Aorta (tissue), 5 donors: ENCODE data around the gene CD300LF. TPM values are rescaled to one million over a fixed set of nuclear protein-coding genes. Genes with fewer than 3 reads are reported as not detected.

Source experiments
- ATAC-seq: fragments of 200-7000 bp; cut with Tn5 transposase; one replicate; pipeline ENCODE4 v1.9.1; 2022; ENCODE audit warnings: moderate library complexity; ENCODE audit not compliant: low FRiP score
- DNase-seq, 2 donors: peaks; one replicate each; pipeline ENCODE4 v3.0.0-alpha.2; 2020
- H3K27ac ChIP-seq, 2 donors: one replicate each; pipeline ENCODE4 v1.5.1; 2013; ENCODE audit warnings: low read length in 2 of 2, mild to moderate bottlenecking in 2 of 2, moderate library complexity in 2 of 2, control low read depth in 1 of 2, inconsistent platforms in 1 of 2, low read depth in 1 of 2
- H3K27me3 ChIP-seq, 2 donors: one replicate each; pipeline ENCODE4 v1.6.1; 2013; ENCODE audit warnings: control low read depth in 1 of 2, low read length in 1 of 2, mild to moderate bottlenecking in 1 of 2, moderate library complexity in 1 of 2; ENCODE audit not compliant: insufficient read depth in 2 of 2, control insufficient read depth in 1 of 2
- H3K36me3 ChIP-seq, 2 donors: one replicate each; pipeline ENCODE4 v1.6.1; 2013; ENCODE audit warnings: control low read depth in 1 of 2, low read length in 1 of 2, mild to moderate bottlenecking in 1 of 2; ENCODE audit not compliant: insufficient read depth in 2 of 2, control insufficient read depth in 1 of 2
- H3K4me1 ChIP-seq, 2 donors: one replicate each; pipeline ENCODE4 v1.6.1; 2013; ENCODE audit warnings: low read length in 2 of 2, control low read depth in 1 of 2, mild to moderate bottlenecking in 1 of 2, moderate library complexity in 1 of 2; ENCODE audit not compliant: insufficient read depth in 2 of 2, control insufficient read depth in 1 of 2
- H3K4me3 ChIP-seq, 2 donors: one replicate each; pipeline ENCODE4 v1.5.1; 2013; ENCODE audit warnings: low read length in 2 of 2, control low read depth in 1 of 2, mild to moderate bottlenecking in 1 of 2
- H3K9me3 ChIP-seq: one replicate; pipeline ENCODE4 v1.6.1; 2013; ENCODE audit warnings: mild to moderate bottlenecking, low read length; ENCODE audit not compliant: control insufficient read depth
- WGBS, 2 donors: extraction: QIAGEN DNeasy Blood & Tissue Kit; methylation state at CpG; one replicate each; pipeline ENCODE4 v1.1.7; 2013; 5-methylcytosine and 5-hydroxymethylcytosine counted together
- intact Hi-C, 2 donors: fragments of 100-400 bp; cut with DNase I; formaldehyde crosslinking; loops; one replicate each; pipeline versions ENCODE4 v1.14.2 to v1.15.0; 2022
- polyA plus RNA-seq, 2 donors: library from polyadenylated mRNA; stranded (reverse); fragments of 200-250 nt; gene quantifications; one replicate each; pipeline ENCODE4 v1.2.3, GENCODE V29; 2013
- total RNA-seq, 2 donors: library from RNA; stranded (reverse); fragmentation: NEBNext Ultra II Directional; extraction: Animal tissue kit (Norgen Biotek cat#: 25700); gene quantifications; one replicate each; pipeline ENCODE4 v1.2.1, GENCODE V29; 2021
- donor health status: healthy with polysubstance abuse.
- donor health status: Bipolar disorder and iron deficiency.
- donor health status: DM: no; HTN: no; CAD: no.
- donor health status: DM: no; HTN: no; CAD: no.
- donor health status: DM: yes; HTN: yes; CAD: no.

The CD300LF gene
- total and polyA plus RNA-seq, 4 donors, result 0.61 to 2.2 (median 1.6) TPM

DNA sequence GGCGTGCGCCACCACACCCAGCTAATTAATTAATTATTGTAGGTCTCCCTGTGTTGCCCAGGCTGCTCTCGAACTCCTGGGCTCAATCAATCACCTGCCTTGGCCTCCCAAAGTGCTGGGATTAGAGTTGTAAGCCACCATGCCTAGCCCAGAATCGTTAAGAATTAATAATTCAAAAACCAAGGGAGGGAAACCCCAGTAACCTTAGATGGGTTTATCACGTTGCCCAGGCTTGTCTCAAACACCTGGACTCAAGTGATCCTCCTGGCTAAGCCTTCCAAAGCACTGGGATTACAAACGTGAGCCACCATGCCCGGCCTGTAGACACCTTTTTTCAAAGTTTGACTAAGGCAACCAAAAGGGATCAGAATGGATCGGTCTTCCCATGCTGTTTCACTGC lies 21.6 kb downstream of the CD300LF start:
- ATAC-seq, result no peak
- WGBS, 2 donors, result 77 to 79% methylated on average over 8 of the region's 8 CpGs

DNA sequence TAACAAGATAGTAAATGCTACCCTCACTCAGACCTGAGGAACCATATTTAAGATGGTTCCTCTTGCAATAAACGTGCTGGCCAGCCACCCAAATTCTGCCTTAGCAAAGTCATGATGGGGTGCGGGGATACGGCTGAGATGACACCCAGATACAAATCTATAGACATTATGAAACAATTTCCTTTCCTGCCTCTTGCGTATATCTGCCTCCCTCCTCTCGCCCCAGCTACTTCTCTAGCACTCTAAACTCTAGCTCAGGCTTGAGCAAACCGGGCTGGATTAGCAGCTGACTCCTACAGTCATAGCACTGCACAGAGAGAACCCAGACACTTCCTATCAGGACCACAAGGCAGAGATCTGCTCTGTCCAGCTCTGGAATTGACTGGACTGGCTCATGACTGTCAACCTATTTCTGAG lies 22.3 kb downstream of the CD300LF start:
- Histone ChIP-seq H3K27me3 (no peaks in the 10 kb centered on the region), H3K9me3 (no peaks in the 10 kb centered on the region), H3K4me3 (no peak overlapping the region), H3K27ac (no peak overlapping the region), H3K4me1 (no peaks in the 10 kb centered on the region), H3K36me3 (no peaks in the 10 kb centered on the region)
- intact Hi-C loops, result no loop called here
- ATAC-seq, result no peak
- 72 to 79% methylated on average over 6 of the region's 6 CpGs for WGBS, 2 donors
- peak in 1 of 2 donors; percentile 79 for DNase-seq

More for the DNA sequence above, 21.6 kb downstream of the CD300LF start:
- H3K9me3 ChIP-seq, result no peaks in the 10 kb centered on the region
- no peak for DNase-seq
- no peaks in the 10 kb centered on the region for H3K27me3 ChIP-seq
- H3K36me3 ChIP-seq, result no peaks in the 10 kb centered on the region
- H3K4me3 ChIP-seq, result no peak overlapping the region
- no peak overlapping the region for H3K27ac ChIP-seq
- intact Hi-C loops, result no loop called here
- no peaks in the 10 kb centered on the region for H3K4me1 ChIP-seq

DNA sequence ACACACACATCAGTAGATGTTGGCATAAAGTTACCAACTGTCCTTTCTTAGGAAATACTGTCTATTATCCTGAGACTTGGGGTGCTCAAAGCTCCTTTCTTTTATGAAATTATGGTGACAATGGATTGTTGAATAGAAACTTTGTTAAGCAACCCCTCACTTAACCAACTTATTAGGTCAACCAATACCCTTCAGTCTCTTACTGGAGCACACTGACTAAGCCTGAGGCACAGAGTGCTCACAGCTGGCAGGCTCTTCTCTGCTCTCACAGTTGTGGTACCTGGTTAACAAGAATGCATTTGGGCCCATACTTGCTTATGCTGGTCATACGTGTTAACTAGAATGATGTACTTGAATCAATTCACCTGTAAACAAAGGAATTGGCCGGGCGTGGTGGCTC lies 24.8 kb downstream of the CD300LF start:
- Histone ChIP-seq H3K27me3 (no peaks in the 10 kb centered on the region), H3K4me3 (no peak overlapping the region), H3K4me1 (no peaks in the 10 kb centered on the region), H3K9me3 (no peaks in the 10 kb centered on the region), H3K36me3 (no peaks in the 10 kb centered on the region), H3K27ac (no peak overlapping the region)
- ATAC-seq, result no peak
- 81 to 89% methylated on average over 3 of the region's 3 CpGs for WGBS, 2 donors
- intact Hi-C loops, result no loop called here
- no peak for DNase-seq

DNA sequence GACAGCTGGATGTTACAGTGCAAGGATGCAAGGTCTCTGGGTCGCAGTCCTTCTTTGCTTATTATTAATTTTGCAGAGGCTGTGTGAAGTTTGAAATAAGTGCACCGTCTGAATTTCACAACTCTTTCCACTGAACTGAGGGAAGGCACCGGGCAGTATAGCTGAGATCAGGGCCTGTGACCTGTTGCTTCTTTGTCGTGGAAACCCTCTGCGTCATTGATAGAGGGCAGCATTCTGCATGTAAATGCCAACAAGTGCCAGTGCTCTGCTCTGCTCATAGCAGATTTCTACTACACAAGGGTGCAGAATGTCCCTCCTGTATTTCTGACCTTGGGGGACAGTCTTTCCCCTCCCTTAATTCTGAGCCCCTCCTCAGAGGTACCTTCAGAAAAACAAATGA lies 26.0 kb downstream of the CD300LF start:
- H3K27me3 ChIP-seq, result no peaks in the 10 kb centered on the region
- no peak overlapping the region for H3K27ac ChIP-seq
- 64 to 68% methylated on average over 5 of the region's 5 CpGs for WGBS, 2 donors
- no peak for ATAC-seq
- intact Hi-C loops, result no loop called here
- H3K9me3 ChIP-seq, result no peaks in the 10 kb centered on the region
- no peak overlapping the region for H3K4me3 ChIP-seq
- no peaks in the 10 kb centered on the region for H3K4me1 ChIP-seq
- DNase-seq, result no peak
- no peaks in the 10 kb centered on the region for H3K36me3 ChIP-seq

DNA sequence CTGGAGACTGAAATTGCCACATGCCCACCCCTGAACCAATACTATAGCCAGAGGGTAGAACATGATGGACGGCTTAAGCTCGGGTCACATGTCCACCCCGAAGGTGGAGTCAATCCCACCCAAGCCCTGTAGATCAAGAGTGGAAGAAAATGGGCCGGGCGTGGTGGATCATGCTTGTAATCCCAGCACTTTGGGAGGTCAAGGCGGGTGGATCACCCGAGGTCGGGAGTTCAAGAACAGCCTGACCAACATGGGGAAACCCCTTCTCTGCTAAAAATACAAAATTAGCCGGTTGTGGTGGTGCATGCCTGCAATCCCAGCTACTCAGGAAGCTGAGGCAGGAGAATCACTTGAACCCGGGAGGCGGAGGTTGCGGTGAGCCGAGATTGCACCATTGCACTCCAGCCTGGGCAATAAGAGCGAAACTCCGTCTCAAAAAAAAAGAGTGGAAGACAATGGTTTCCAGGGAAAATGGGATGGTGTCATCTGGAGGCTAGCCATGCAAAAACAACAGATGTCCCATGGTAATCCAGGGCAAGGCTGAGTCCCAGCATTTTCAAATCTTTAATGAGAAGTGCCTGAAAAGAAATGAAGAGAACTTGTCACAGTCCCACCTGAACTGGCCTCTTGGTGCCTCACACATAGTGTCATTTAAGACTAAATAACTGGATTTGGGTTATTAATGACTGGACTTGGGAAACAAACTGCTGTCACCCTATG lies 30.1 kb downstream of the CD300LF start:
- intact Hi-C loops, result no loop called here
- H3K4me1 ChIP-seq, result no peaks in the 10 kb centered on the region
- DNase-seq (no peak), ATAC-seq (no peak)
- no peaks in the 10 kb centered on the region for H3K9me3 ChIP-seq
- WGBS, 2 donors, result 83 to 91% methylated on average over 15 of the region's 15 CpGs
- H3K27me3 ChIP-seq, result no peaks in the 10 kb centered on the region
- H3K27ac ChIP-seq, result no peak overlapping the region
- H3K36me3 ChIP-seq, result no peaks in the 10 kb centered on the region
- no peak overlapping the region for H3K4me3 ChIP-seq

DNA sequence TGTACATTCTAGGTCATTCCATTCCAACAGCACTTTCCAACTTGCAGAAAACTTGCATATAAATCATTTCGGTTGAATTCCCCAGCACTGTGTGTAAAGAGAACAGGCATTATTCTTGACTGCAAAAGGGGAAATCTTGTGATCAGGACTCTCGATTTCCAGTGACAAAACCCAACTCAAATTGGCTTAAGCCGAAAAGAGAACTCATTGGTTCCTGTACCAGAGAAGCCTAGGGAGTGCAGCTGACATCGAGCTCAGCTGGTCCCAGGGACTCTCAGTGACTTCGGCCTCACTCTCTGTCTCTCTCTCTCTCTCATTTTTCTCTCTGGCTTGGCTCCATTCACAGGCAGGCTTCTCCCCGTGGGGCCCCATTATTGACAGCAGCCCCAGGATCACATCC lies 30.7 kb downstream of the CD300LF start:
- no peaks in the 10 kb centered on the region for H3K27me3 ChIP-seq
- no peaks in the 10 kb centered on the region for H3K36me3 ChIP-seq
- H3K4me3 ChIP-seq, result no peak overlapping the region
- DNase-seq (no peak), ATAC-seq (no peak)
- H3K9me3 ChIP-seq, result no peaks in the 10 kb centered on the region
- no peak overlapping the region for H3K27ac ChIP-seq
- H3K4me1 ChIP-seq, result no peaks in the 10 kb centered on the region
- WGBS, 2 donors, result 65 to 66% methylated on average over 6 of the region's 6 CpGs
- intact Hi-C loops, result no loop called here

DNA sequence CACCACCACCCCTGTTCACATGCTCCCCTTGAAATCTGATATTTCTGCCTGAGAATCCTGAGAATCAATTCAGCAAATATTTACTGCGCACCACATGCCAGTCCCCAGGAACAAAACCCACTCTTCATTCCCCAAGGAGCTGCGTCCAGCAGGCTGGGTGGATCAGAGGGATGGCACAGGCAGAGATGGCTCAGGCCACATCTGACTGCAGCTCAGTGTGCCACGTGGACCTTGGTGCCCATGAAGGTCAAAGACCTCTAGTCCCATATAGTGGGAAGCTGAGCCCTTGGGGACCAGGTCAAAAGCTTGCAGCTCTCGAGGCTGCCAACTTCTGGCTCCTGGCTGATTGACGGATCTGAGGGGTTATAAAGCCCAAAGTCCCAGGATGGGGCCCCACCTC lies 31.8 kb downstream of the CD300LF start:
- no peaks in the 10 kb centered on the region for H3K27me3 ChIP-seq

DNA sequence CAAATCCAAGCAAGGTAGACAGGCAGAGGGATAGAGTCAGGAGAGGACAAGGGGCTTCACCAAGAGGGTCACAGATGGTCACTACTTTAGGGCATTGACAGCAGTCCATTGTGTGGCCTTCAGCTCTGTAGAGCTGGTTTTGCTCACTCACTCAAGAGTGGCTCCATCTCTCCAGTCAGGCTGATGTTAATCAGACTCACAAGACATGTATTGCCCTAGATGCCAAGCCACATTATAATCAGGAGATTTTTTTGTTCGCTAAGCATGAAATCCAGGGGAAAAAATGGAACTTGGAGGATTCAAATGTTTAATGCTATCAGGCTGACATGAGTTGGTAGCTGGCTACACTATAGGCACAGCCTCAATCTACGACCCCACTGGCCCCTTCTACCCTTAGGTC lies 32.5 kb downstream of the CD300LF start:
- H3K27ac ChIP-seq, result no peak overlapping the region
- no peaks in the 10 kb centered on the region for H3K4me1 ChIP-seq
- 65 to 67% methylated on average over 2 of the region's 2 CpGs for WGBS, 2 donors
- H3K4me3 ChIP-seq, result no peak overlapping the region
- no peak for ATAC-seq
- H3K9me3 ChIP-seq, result no peaks in the 10 kb centered on the region
- no peaks in the 10 kb centered on the region for H3K36me3 ChIP-seq
- no peak for DNase-seq
- intact Hi-C loops, result no loop called here
- no peaks in the 10 kb centered on the region for H3K27me3 ChIP-seq

More for the DNA sequence above, 31.8 kb downstream of the CD300LF start:
- H3K9me3 ChIP-seq, result no peaks in the 10 kb centered on the region
- no peaks in the 10 kb centered on the region for H3K4me1 ChIP-seq
- WGBS, 2 donors, result 67% methylated on average over 5 of the region's 5 CpGs
- no peak overlapping the region for H3K4me3 ChIP-seq
- no peak for DNase-seq
- ATAC-seq, result no peak
- H3K27ac ChIP-seq, result no peak overlapping the region
- no peaks in the 10 kb centered on the region for H3K36me3 ChIP-seq
- intact Hi-C loops, result no loop called here

DNA sequence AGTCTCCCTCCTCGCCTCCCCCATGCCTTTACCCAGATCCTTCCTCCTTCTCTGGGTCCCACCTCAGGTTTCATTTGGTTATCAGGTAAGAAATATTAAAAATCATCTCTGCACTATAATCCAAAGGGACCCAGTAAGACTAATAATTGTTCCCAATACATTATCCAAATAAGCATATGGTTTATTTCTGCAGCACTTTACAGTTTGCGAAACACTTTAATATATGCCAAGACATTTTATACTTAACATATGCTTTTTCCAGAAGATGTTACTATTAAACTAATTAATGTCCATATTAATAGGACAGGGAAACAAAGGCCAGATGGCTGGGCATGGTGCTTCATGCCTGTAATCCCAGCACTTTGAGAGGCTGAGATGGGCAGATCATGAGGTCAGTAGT lies 33.3 kb downstream of the CD300LF start:
- DNase-seq, result no peak
- WGBS, 2 donors, result 77 to 84% methylated on average over 2 of the region's 2 CpGs
- no peak overlapping the region for H3K27ac ChIP-seq
- H3K27me3 ChIP-seq, result no peaks in the 10 kb centered on the region
- no peak for ATAC-seq
- H3K4me1 ChIP-seq, result no peaks in the 10 kb centered on the region
- H3K4me3 ChIP-seq, result no peak overlapping the region
- intact Hi-C loops, result no loop called here
- H3K36me3 ChIP-seq, result no peaks in the 10 kb centered on the region
- H3K9me3 ChIP-seq, result no peaks in the 10 kb centered on the region
